GM19240 (cell line): ENCODE measurements around the gene ULK4.

Experiments
- DNase-seq: peaks from one replicate; pipeline ENCODE4 v3.0.0; 2011; ENCODE audit warnings: low spot score; ENCODE audit not compliant: insufficient read length

The ULK4 gene

DNA sequence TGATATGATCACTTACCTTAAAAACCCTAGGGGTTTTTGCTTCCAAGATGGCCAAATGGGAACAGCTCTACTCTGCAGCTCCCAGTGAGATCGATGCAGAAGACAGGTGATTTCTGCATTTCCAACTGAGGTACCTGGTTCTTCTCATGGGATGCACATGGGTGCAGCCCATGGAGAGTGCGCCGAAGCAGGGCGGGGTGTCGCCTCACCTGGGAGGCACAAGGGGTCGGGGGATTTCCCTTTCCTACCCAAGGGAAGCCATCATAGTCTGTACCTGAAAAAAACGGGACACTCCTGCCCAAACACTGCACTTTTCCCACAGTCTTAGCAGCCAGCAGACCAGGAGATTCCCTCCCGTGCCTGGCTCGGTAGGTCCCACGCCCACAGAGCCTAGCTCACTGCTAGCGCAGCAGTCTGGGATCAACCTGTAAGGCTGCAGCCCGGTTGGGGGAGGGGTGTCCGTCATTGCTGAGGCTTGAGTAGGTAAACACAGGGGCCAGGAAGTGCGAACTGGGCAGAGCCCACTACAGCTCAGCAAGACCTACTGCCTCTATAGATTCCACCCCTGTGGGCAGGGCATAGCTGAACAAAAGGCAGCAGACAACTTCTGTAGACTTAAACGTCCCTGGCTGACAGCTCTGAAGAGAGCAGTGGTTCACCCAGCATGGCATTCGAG lies 684.0 kb downstream of the ULK4 start:
- no peak for DNase-seq

DNA sequence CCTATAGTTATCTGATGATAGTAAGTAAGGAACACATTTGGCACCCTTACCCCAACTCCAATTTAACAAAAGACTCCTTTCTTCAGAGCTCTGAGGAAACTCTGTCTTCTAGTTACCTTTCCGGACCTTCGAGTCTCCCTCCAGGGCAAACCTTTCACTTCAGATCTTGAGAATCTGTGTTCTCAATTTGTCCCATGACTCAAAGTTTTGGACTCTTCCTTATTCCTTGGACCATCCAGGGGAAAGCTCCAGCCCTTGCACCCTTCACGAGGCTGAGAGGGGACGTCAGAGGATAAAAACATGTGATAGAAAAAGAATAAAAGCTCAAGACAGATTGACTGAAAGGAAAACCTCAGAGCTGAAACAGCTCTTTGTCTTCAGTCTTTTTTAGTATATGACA lies 685.7 kb downstream of the ULK4 start:
- DNase-seq, result no peak

DNA sequence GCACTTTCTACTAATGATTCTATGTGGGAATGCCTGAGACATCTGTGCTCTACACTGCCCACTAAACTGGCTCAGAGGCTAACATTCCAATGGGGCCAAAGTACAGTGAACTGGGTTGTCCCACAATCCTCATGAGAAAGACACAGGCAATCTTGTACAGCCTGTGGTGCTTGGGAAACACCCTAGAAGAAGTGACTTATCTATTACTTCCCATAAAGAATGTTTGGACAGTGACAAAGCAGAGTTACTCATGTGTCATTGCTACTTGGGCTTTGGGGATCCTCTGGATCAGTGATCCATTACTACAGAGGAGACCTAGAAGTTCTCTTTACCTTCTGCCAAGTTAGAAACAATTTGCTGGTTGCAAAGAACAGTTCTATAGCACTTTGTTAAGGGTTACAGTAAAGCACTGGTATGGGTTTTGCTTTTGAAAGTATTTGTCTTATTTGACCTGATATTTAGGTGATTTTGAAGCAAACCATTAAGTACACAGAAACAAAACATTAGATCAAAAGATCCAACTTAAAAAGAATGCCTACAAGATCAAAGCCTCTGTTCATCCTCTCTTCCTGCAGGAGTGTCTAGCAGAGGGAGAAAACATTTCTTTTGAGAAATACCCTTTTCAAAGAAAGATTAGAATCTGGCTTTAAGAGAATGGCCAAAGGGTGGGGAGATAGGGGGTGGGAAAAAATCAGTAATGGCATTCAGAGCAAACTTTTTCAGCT lies 686.8 kb downstream of the ULK4 start:
- no peak for DNase-seq

DNA sequence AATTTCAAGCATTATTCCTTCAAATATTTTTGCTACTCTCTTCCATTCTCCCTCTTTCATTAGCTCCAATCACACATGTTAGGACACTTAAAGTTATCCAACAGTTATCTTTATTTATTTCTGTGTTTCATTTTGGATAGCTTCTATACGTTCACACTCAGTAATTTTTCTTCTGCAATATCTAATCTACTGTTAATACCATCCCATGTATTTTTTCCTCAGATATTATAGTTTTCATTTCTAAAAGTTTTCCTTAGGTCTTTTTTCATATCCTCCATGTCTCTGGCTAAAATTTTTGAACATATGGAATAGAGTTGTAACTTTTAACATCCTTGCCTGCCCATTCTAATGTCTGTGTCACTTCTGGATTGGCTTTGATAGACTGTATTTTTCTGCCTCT lies 689.2 kb downstream of the ULK4 start:
- DNase-seq, result no peak

DNA sequence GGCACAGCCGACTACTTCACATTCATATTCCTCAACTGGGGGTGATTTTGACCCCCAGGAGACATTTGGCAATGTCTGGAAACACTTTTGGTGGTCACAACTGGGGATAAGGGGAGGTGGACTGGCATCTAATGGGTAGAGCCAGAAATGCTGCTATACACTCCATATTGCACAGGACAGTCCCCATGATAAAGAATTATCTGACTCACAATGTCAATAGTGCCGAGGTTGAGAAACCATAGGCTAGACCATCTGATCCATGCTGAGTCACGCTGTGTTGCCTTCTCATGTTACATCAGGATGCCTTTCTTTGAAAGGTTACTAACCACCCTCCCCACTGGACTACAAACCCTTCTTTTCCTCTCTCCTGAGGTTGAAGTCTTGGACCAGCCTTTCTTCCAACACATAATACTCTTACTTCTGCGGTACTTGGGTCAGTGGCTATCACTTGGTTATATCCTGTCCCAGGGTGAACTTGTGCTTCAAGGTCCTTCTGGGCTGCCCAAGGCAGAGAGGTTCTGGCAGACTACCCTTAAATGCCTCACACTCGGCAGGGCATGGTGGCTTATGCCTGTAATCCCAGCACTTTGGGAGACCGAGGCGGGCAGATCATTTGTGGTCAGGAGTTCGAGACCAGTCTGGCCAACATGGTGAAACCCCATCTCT lies 693.8 kb downstream of the ULK4 start:
- no peak for DNase-seq

DNA sequence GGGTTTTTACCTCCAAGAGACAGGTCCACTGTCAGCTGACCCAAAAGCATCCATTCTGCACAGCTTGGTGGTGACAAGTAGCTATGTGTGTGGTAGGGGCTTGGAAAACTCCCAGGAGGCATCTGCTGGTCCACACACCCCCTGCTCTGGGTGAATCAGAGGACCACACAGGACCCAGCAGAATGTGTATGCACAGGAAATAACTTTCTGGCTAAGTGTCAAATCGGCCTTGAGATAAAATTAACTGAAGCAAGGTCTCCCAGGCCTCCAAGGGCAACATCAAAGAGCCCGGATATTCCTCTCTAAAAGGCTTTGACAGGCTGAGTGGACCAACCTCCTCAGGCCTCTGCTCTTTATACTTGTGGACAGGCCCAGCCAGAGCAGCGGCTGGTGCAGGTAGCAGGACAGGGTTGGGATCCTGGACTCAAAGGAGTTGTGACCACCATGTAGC lies 696.1 kb downstream of the ULK4 start:
- no peak for DNase-seq

DNA sequence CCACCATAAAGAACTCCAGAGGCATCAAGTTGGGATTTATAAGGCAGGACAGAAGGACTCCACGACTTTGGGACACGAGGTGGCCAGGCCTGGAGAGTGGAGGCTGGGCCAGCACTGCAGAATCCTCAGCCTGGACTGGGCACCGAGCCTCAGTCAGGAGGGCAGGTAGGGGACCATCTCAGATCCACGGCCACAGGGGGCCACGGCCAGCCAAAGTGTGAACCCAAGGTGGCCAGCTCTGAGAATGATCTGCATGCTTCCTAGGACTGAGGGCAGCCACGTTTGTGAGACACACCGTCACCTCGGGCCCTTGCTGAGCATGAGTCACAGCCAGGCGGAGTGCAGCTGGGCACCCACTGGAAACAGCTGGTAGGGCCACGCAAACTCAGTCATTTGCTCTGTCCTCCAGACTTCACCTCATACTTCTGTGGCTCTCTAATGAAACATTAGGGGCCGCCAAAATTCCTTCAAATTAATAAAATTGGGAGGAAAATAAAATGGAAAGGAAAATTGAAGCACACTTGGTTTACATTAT lies 696.8 kb downstream of the ULK4 start:
- no peak for DNase-seq

DNA sequence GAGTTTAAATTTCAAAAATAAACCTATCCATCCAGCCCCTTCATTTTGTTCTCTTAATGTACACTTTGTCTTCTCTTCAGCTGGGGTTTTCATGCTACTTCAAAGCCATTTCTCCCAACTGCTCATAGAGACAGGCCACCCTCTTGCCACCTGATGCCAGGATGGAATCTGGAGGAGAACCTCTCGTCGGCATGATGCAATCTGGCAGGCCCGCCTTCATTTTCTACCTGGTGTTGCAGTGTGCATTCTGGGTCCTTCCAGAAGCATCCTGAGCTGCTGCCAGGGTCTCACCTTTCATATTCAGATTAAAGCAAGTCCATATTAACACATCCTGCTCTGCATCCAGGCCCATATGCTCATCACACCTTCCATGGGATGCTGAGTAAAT lies 701.8 kb downstream of the ULK4 start:
- DNase-seq, result no peak

DNA sequence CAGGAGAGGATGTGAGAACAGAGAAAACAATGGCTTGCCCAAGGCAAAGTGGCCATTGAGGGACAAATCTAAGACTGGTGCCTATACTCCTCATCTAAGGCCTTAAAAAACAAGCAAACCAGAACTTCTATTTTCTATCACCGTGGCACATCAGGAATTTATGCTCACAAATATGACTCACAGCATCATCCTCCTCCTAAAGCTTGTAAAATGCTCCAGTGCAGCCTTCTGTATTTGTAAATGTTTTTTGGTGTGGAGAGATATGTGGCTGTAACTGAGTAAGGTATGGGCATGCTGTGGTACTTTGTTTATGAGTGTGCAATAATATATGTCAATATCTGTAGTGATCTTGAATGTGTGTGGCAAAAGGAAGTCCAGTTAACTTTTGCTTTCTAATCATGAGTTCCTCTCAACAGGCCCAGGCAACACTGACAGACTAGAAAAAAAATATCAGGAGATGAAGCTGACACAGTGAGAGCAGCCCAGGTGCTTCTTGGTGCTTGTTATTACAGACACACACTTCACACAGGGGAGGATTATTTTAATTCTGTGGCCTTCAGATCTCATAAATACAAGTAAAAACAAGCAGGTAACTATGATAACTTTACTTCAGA lies 702.3 kb downstream of the ULK4 start:
- no peak for DNase-seq

DNA sequence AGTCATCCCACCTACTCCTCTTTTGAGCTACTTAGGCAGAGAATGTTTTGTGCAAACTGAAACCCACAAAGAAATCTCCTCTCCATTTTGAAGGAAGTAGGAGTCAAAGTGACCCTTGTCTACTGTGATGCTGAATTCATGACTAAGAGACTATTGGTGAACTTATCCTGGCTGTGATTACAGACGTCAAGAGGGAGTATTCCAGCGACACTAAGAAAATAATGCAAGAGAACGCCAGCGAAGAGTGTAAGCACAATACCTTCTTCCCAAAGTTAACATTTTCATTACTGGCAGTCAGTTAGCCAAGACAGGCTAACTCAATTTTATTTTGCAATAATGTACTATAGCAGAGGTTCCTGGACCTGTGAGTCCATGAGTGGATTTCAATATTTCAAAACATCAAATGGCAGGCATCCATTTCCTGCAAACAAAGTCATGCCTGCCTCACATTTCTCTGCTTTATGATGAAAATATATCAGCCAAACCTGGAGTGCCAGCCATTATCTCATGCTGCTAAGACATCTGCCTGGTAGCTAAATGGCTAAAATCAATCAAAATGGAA lies 703.6 kb downstream of the ULK4 start:
- no peak for DNase-seq

DNA sequence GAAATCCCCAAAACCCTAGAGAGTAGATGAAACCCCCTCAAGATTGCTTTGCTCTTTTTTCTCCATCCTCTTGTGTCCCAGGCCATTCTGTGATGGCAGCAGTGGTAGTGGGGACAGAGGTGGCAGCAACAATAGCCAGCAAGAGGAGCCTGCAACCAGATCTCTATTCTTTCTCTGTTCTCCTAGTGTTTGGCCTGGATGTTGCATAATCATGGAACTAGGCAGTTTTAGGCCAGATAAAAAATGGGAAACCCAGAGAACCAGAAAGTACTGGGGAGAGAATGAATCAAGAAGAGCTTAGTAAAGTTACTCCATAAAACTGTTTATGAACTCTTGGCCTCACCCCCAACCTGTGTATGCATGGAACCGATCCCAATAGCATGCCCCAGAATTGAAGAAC lies 710.3 kb downstream of the ULK4 start:
- DNase-seq, result no peak

DNA sequence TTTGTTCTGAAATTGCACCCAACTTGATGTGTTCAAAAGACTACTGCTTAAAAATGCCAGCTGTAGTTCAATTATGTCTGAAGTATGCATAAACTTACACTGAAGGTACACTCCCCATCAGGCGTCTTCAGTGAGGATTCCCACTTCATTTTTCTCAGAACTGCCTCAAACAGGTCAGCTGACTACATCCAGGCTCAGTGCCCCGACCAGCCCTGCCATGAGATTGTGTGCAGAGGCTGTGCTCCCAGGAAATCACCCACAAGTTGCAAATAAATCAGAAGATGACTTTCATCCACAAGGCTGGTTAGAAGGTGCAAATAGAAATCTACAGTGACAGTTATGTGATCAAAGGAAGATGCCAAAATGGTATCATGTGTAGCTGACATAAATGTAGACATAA lies 711.1 kb downstream of the ULK4 start:
- no peak for DNase-seq

DNA sequence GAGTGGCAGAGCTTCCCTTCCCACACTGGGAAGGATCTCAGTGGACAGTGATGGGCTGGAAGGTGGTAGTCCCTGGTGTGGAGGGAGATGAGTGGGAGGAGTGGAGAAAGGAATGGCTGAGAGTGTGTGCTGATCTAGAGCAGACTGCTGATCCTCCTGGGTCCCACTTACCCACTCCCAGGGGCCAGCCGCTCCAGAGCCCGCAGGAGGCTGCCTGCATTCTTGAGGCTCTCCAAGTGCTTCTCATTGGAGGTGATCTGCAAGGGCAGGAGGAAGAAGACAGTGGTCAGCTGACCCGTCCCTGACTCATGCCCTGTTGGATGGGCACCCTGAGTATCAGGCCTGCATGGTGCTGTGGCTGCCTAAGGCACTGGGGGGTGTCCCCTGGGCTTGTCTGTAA lies 712.6 kb downstream of the ULK4 start:
- no peak for DNase-seq

DNA sequence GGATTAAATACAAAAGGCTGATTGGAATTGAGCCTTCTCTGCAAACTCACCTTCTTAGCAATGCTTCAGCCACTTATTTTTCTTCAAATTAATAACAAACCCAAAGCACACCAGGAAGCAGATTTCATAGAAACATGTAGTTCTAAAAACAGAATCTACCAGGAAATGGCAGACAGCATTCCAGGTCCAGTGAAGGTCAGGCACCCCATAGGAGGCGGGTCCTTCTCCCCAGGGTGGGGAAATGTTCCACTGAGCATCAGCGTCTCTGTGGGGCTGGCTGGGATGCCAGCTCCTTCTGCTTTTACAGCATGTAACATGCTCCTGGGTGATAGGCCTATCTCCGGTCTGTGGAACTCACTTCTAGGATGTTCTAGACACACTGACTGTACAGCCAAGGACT lies 713.4 kb downstream of the ULK4 start:
- no peak for DNase-seq

DNA sequence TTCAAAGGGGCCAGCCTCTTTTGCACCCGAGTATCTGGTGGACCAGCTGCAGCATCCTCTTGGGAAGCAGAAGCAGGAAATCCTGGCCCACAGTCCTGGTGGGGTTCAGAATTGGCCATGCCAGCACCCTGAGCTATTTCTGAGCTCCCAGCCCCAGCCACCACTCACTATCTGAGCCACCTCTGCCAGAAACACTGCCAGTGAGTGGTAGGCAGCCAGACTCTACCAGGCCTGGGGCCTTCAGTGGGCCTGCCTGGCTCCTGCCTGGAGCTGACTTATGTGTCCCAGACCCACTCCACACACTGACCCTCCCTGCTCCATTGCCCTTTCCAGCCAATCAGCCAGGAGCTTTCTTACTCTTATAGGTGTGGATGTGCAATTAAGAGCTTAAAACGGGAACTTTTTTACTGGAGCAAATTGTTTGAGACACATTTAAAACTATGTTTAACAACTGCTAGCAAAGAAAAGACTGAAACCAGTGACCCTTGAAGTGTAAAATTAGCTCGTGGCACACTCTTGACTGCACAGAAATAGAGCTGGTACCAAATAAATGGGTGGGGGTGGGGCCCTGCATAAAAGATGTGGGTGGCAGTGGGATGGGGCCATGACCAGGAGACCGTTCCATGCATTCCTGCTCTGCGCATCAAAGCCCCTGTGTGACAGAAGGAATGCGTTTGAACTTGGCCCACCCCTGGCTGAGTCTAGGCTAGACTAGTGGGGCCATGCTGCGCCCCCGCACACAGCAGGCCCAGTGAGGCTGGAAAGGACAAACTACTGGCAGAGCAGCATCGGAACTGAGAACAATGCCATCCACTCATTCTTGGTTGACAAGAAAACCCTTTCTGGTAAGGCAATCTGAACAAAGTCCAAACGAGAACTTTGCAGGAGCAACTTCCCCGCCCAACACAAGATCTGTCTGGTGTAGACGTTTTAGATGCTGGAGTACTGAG lies 714.6 kb downstream of the ULK4 start:
- DNase-seq, result no peak

DNA sequence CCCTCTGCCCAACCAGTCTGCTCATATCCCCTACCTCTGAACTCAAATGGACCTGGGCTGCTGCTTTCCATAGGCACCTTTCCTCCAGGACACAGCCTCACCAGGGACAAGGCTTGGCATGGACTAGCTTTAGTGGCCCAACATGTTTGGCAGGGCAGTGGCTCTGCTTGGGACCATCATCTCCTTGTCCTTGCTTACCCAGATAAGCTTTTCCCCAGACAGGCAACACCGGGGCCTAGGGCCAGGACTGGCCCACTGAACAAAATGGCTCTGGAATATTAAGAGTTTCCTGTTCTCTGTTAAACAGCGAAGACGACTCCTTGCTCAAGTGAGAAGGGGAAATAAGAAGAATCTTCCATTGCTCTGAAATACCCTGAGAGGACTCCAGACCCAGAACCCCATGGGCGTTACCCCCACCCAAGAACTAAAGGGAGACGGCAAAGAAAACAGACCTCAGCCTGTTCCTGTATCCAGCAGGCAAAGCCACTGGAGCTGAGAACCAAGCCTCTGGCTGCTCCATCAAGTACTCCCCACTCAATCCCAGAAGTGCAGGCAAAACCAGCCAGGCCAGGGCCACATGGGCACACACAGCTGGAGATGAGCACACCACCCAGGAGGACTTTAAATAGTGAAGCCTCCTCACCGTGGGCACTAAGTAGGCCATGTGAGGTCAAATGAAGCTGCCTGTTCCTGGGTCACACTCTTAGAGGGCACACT lies 717.1 kb downstream of the ULK4 start:
- DNase-seq, result no peak

DNA sequence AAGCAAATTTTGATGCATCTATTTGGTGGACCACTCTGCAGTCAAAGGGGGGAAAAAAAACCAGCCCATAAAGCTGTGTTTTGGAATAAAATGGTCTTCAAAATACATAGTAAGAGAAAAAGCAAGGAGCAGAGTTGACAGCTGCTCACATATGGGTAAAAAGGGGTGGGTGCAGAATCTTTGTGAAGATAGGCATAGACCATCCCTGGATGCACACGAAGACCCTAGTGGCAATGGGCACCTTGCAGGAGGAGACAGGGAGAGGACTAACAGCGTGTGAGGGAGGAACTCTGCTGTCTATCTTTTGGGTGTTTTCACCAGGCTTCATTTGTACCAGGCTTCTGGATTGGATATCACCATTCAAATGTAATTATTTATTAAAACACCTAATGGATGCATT lies 718.7 kb downstream of the ULK4 start:
- no peak for DNase-seq

DNA sequence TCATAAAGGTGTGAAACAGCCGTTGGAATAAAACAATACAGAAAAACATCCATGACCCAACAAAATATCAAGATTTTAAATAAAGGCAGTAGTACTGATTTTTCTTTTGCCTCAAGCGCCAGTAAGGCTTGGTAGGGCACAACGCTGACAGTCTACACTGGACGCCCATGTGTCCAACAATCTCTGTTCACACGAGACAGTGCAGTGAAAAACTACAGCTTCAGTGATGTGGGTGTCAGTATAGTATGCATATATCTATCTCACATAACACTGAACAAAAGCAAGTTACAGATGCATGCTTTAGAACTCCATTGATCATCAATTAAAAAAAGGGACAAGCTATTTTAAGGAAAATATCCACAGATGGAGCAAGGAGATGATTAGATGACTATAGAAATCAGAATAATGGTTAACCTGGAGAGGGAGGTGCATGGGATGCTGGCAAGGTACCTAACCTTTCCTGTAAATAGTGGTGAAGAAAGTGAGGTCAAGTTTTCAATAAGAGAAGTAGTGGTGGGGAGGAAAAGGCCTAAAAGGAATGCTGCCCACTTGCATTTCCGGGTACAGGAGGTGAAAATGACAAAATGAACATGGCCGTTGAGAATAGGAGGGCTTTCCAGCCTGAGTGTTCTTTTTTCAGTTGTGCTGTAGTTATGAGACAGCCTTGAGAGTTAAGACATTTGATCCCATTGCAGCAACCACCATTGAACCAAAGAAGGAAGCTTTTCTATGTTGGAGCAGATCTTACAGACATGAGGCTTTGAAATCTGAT lies 719.9 kb downstream of the ULK4 start:
- no peak for DNase-seq

DNA sequence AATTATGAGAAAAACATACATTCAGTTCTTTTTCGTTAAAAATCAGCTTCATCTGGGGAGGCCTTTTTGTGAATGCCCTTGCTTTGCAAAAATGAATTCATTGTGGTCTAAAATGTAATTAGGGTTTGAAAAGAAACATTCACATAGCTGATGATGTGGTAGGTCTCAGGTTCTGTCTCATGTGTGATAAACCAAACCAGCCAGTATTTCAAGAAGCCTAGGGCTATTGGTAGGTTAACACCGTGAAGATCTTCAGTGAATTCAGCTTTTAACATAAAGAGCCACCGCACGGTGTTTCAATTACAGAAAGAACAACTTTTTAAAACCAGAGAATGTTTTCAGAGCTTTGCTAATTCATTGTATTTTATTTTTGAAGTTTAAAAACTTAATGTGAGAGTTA lies 720.7 kb downstream of the ULK4 start:
- no peak for DNase-seq
